Left colon (tissue), 2 donors: ENCODE measurements around the gene JUNB. TPM values are rescaled to one million over a fixed set of nuclear protein-coding genes. Genes with fewer than 3 reads are reported as not detected.

ENCODE experiments used
- ATAC-seq: fragments of 200-7000 bp; cut with Tn5 transposase; one replicate; pipeline ENCODE4 v1.9.1; 2020; ENCODE audit warnings: mild to moderate bottlenecking, moderate library complexity
- DNase-seq, 2 donors: peaks; one replicate each; pipeline ENCODE4 v3.0.0-alpha.2; 2020
- intact Hi-C, 2 donors: fragments of 100-400 bp; cut with DNase I in 1 of 2; cut with micrococcal nuclease in 1 of 2; formaldehyde crosslinking; loops; one replicate each; pipeline versions ENCODE4 v1.11.2 to v1.14.0; 2022; cut with DNase I, micrococcal nuclease
- total RNA-seq, 2 donors: library from RNA; stranded (reverse); fragmentation: NEBNext Ultra II Directional; extraction: Animal tissue kit (Norgen Biotek cat#: 25700); gene quantifications; one replicate each; pipeline ENCODE4 v1.2.1, GENCODE V29; 2021
- donor health status: DM: no; HTN: no; CAD: no.
- donor health status: DM: yes; HTN: yes; CAD: no.

JUNB gene
- total RNA-seq, 2 donors from 2014 or later: 169 to 314 TPM

DNA sequence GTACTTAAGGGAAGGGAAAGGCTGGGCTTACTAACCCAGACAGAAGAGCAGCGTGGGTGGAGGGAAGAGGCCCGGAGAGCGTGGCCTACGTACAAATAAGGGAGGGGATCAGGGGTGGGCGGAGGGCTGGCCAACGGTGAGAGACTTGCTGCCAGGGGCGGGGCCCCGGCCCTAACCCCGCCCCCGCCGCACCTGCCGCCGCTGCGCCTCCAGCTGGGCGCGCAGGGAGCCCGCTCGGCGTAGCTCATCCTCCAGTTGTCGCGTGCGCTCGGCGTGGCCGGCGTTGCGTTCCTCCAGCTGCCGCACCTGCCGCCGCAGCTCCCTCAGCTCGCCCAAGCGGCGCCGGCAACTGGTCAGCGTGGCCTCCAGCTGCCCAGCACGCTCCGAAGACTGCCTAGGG is 21.6 kb upstream of the JUNB start:
- ATAC-seq: peak; percentile 73
- intact Hi-C loops: loop anchor here (10.0 kb wide), 1 partner anchor 75 kb away; no protein-coding TSS in a partner anchor
- peak; percentile 58 to 74 for DNase-seq

DNA sequence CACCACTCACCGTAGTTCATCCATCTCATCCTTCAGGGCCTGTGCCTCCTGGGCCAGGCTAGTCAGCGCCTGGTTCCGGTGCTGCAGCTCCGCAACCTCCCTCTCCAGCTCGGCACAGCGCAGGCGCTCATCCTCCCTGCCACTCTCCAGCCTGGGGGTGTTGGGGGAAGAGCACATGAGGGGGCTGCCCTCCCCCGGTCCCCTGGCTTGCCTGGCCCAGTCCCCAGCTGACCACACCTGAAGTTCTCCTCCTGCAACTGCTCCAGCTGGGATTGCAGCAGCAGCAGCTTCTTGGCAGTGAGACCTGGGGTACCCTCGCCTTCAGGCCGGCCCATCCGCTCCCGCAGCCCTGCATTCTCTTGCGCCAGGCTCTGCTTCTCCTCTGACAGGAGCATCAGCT is 20.4 kb upstream of the JUNB start:
- ATAC-seq: no peak
- DNase-seq: no peak
- intact Hi-C loops: no loop called here

DNA sequence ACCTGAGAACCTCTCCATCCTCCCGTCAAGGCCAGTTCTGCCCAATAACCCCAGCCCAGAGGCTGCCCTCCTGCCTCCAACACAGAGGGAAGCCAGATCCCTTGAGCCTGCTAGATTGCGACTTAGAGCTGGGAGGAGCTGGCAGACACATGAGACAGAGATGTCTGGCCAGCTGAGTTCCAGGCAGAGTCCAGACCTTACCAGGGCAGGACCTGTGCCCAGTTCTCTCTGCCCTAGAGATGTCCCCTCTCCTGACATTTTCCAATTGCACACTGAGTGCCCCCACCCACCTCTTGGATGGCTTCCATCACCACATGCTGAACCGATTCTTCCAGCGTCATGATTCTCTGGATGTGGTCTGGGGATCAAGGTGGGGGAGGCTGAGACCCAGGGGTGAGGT is 19.0 kb upstream of the JUNB start:
- no peak for DNase-seq
- intact Hi-C loops: no loop called here
- ATAC-seq: no peak

- DNase-seq (no peak), ATAC-seq (no peak)
- intact Hi-C loops: no loop called here
Measured at GRCh38 chr19:12773571-12773970, 17.7 kb upstream of the JUNB start.

DNA sequence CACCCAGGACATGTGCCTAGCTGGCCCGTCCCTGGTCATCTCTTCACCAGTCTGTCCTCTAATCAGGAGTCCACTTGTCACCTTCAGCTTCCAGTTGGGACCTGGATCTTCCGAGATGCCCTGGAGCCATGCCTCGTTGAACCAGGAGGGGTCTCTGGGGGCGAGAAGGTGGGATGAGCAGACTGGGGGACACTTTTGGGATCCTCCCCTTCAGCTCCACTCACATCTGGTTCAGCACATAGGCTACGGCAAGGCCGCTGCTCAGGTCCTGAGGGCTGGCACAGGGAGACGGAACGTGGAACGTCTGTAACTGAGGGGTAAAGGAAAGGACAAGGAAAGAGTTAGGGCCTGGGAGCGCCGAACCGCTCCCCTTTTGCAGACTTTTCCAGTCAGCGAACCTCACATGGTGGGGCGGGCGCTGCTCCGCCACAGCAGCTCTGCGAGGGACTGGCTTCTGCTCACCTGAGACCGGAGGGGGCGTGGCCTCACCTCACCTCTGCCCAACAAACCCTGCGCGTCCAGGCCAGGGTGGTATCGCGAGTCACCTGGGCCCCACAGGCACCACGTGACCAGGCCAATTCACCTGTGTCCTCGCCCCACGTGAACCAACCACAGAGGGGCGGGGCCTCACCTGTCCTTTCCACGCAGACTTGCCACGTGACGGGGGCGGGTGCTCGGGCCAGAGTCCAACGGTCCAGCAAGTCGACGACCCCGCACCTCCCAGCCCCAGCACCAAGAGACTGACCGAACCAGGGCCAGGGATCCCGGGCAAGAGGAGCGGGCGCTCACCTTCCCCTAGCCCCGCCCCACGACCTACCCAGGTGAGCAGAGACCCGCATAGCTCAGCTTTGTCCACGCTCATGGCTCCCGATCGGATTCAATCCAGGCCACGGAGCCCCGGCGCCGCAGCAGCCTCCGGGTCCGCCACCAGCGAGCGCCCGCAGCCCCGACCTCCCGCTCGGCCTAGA is 16.4 kb upstream of the JUNB start, which contains the start of gene HOOK2:
Gene HOOK2 (minus strand): TSS at position 965 of the 968 bp plus-strand sequence. CDS start 103 bp downstream, at position 862.
- ATAC-seq (peak; percentile 79), DNase-seq (peak; percentile 97 to 98)
- intact Hi-C loops: no loop called here

DNA sequence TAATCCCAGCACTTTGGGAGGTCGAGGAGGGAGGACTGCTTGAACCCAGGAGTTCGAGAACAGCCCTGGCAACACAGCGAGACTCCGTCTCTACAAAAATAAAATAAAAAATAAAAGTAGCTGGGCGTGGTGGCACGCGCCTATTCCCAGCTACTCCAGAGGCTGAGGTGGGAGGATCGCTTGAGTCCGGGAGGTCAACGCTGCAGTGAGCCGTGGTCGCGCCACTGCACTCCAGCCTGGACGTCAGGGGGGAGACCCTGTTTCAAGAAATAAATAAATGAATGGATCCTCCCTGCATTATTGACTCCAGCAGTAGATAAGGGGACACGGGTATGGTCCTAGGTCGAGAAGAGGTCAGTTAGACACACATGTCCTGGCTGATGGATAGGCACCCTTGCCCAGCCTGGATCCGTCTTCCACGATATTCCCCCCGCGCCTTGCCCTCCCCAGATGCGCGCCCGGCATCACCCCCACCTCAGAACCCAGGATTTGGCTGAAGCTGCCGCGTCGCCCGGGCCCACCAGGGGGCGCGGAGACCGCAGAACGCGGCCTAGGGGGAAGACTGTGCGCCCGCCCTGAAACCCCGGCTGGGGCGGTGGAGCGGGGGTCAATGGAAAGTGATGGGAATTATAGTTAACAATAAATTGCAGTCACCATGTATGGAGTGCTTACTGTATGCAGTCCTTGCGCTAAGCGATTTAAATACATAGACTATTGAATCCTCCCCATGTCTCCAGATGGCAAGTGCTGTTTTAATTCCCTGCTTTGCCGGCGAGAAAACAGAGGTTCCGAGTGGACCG is 13.9 kb upstream of the JUNB start:
- DNase-seq: peak; percentile 77 to 86
- ATAC-seq: peak; percentile 39
- intact Hi-C loops: no loop called here

DNA sequence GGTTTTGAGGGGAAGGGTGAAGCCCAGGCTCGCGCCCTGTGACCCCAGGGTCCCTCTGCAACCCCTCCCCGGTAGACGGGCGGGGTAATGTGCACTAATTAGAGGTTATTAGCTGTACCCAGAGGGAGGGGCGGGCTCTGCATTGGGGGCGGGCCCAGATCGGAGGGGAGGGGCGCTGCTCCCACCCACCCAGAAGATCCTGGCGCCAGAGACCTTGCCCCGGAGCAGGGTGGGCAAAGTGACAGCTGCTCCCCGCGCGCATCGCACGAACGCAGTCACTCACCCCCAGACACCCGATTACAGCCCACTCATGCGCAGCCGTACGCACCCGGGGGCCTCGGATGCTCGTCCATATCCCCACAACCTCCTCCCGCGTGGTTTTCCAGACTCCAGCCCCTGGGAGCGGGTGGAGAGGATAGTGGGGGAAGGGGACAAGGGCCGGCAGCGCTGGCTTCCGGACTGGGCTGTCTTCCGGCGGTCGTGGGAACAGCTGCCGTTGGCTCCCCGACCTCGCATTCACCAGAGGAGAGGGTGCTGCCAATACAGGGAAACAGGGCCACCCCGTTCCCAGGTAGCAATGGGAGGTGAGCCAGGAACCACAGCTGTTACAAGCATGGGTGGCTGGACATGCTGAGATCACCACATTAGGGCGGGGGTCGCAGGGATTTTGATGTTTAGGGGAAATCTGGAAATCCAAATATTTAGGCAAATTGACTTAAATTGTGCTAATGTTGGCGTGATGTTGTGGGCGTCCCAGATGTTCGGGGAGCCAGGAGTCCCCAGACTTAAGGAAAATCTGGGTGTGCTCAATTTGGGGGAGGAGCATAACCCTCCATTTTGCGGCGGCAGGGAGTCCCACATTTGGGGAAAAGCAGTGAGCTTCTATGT is 13.0 kb upstream of the JUNB start:
- ATAC-seq (peak; percentile 27), DNase-seq (peak; percentile 77 to 83)
- intact Hi-C loops: no loop called here

DNA sequence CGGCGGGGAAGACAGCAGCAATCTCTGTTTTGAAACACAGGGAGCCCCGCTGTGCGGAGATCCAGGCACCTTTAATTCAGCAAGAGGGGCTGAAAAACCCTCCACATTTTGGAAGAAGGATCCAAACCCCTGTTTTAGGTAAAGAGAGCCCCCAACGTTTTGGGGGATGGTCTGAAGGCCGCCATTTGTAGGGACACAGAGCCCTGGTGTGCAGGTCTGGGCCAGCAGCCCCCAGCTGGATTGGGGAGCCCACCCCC is 12.5 kb upstream of the JUNB start:
- DNase-seq (no peak), ATAC-seq (no peak)
- intact Hi-C loops: no loop called here

GRCh38 chr19:12779162-12779993 is 11.9 kb upstream of the JUNB start:
- intact Hi-C loops: no loop called here
- no peak for ATAC-seq

GRCh38 chr19:12782174-12782423 is 9.2 kb upstream of the JUNB start:
- ATAC-seq: no peak
- DNase-seq: no peak
- intact Hi-C loops: no loop called here

More at GRCh38 chr19:12779162-12779993, 11.9 kb upstream of the JUNB start:
- peak; percentile 53 to 54 for DNase-seq

DNA sequence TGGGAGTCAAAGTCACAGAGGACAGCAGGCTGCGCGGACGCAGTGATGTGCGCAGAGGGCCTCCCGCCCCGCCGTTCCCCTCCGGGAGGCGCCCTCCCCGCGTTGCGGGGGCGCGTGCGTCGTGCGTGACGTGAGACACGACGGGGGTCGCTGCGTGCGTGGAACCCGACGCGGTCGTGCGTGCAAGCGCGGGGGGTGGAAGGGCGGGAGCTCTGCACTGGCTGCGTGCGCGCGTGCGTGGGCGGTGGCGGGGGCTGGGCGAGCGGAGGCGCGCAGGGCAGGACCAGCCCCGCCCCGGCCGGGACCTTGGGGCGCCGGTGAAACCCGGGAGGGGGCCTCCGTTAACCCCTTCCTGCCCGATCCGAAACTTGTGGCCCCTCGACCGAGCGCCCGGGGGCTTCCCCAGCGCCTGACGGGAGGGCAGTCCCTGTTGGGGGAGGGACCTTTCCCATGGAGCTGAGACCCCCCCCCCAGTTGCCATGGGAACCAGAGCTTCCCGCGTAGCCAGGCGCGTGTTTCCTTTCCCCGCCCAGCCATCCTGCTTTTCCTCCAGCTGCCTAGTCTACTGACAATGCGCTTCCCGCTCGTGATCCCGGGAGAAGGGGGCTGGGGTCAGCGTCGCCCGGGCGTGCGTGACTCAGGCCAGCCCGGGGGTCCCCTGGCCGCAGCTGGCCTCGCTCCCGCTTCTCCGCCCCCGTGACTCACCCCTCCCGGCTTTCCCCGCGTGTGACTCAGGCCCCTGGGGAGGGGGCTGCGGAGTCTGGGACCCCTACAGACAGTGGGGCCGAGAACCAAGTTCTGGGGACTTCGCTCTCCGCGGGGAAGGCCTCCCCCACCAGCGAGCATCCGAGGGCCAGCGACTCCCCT is 8.6 kb upstream of the JUNB start:
- intact Hi-C loops: no loop called here
- peak; percentile 85 to 91 for DNase-seq
- ATAC-seq: peak; percentile 48

DNA sequence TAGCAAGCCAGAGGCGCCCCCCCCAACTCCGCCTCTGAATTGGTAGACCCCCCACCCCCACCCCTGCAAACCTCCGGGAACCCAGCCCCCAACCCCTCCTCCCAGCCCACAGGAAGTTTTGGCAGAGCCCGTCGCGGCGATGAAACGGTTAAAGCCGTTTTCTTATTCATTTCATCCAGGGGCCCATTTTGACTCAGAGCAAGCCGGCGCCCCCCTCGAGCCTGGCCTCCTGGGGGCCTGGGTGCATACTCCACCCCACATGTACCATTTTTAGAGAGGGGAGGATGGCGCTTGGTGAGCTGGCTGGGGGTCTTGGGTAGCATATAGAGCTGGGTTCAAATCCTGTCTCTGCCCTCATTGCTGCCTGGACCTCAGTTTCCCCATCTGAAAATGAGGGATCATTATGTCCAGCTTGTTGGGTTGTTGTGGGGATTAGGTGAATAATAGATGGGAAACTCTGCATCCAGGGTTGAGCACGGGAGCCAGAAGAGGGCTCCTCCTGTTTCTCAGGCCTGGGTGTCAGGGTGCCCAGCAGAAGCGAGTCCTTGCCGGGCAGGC is 7.9 kb upstream of the JUNB start:
- DNase-seq: no peak
- no peak for ATAC-seq
- intact Hi-C loops: no loop called here

- ATAC-seq (peak; percentile 16), DNase-seq (peak; percentile 64 to 84)
- intact Hi-C loops: no loop called here
Measured at GRCh38 chr19:12783849-12784393, 7.4 kb upstream of the JUNB start.

GRCh38 chr19:12784394-12784870 is 6.9 kb upstream of the JUNB start:
- intact Hi-C loops: no loop called here
- DNase-seq (peak in 1 of 2 donors; percentile 26), ATAC-seq (no peak)

DNA sequence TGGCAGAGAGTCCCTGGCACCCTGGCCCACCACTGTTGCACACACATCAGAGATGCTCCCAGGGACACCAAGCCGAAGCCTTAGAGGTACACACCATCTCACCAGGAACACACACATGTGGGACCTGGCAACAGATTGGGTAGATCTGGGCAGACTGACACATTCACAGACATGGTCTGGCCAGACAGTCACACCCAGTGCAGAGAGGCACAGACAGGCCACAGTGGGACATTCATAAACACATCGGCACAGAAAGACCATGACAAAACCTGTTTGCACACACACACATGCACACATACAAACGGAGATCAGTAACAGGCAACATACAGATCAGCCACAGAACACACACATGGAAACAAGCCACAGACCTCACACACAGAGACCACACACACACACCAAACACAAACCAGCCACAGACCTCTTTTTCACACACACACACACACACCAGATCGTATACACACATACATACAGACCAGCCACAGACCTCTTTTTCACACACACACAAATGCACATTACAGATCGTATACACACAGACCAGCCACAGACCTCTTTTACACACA is 6.3 kb upstream of the JUNB start:
- DNase-seq (peak in 1 of 2 donors; percentile 31), ATAC-seq (no peak)
- intact Hi-C loops: no loop called here

GRCh38 chr19:12785431-12786031 is 5.8 kb upstream of the JUNB start:
- intact Hi-C loops: no loop called here
- DNase-seq (peak in 1 of 2 donors; percentile 43), ATAC-seq (no peak)
